ENCODE results near the gene TBCK.

GRCh38 chr4:106038908-106039307 lies 277.1 kb downstream of the TBCK start:
- TF ChIP-seq CTCF (IDR thresholded peaks at IDR 0.05) (no peak), EZH2phosphoT487 (IDR thresholded peaks at IDR 0.05; ENCODE audit: borderline replicate concordance, low read depth) (no peak)
- TF ChIP-seq, protein P1, sequence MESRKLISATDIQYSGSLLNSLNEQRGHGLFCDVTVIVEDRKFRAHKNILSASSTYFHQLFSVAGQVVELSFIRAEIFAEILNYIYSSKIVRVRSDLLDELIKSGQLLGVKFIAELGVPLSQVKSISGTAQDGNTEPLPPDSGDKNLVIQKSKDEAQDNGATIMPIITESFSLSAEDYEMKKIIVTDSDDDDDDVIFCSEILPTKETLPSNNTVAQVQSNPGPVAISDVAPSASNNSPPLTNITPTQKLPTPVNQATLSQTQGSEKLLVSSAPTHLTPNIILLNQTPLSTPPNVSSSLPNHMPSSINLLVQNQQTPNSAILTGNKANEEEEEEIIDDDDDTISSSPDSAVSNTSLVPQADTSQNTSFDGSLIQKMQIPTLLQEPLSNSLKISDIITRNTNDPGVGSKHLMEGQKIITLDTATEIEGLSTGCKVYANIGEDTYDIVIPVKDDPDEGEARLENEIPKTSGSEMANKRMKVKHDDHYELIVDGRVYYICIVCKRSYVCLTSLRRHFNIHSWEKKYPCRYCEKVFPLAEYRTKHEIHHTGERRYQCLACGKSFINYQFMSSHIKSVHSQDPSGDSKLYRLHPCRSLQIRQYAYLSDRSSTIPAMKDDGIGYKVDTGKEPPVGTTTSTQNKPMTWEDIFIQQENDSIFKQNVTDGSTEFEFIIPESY (IDR thresholded peaks at IDR 0.05; ENCODE audit: borderline replicate concordance, low read depth), result no peak

Data from SK-N-SH (cell line).